CD14-positive monocyte (primary cell): ENCODE data around the gene COL6A1. TPM values are rescaled to one million over a fixed set of nuclear protein-coding genes. Genes with fewer than 3 reads are reported as not detected.

Source experiments
- DNase-seq, 3 donors: peaks; one replicate each; pipeline ENCODE4 v3.0.0-alpha.2; 2011 to 2022
- H2AFZ ChIP-seq: 2 replicates; pipeline ENCODE4 v1.6.0; 2012; ENCODE audit warnings: mild to moderate bottlenecking, low read depth, low read length, inconsistent platforms; ENCODE audit not compliant: insufficient read depth, poor library complexity, severe bottlenecking
- H3K27ac ChIP-seq, 2 donors: 1 replicate in 1 of 2; 2 replicates in 1 of 2; pipeline ENCODE4 v1.5.1; 2012 to 2013; ENCODE audit warnings: low read length in 2 of 2, control low read depth in 1 of 2, inconsistent platforms in 1 of 2, low read depth in 1 of 2, mild to moderate bottlenecking in 1 of 2
- H3K27me3 ChIP-seq, 2 donors: one replicate each; pipeline versions ENCODE4 v1.6.0 to v1.6.1; 2011 to 2013; ENCODE audit warnings: low read length in 2 of 2; ENCODE audit not compliant: control insufficient read depth in 2 of 2, insufficient read depth in 2 of 2
- H3K36me3 ChIP-seq, 2 donors: replicated peaks in 1 of 2; 1 replicate in 1 of 2; 2 replicates in 1 of 2; pipeline versions ENCODE4 v1.5.1 to v1.6.1; 2012 to 2013; ENCODE audit warnings: low read length in 2 of 2, control low read depth in 1 of 2, inconsistent platforms in 1 of 2, mild to moderate bottlenecking in 1 of 2; ENCODE audit not compliant: insufficient read depth in 2 of 2, control insufficient read depth in 1 of 2
- H3K4me1 ChIP-seq, 2 donors: 1 replicate in 1 of 2; 2 replicates in 1 of 2; pipeline versions ENCODE4 v1.5.1 to v1.6.1; 2012 to 2013; ENCODE audit warnings: low read length in 2 of 2, control low read depth in 1 of 2, inconsistent platforms in 1 of 2, mild to moderate bottlenecking in 1 of 2, moderate library complexity in 1 of 2; ENCODE audit not compliant: insufficient read depth in 2 of 2, control insufficient read depth in 1 of 2
- H3K4me2 ChIP-seq: replicated peaks from 2 replicates; pipeline ENCODE3; 2012; ENCODE audit warnings: low read length, moderate library complexity, mild to moderate bottlenecking; ENCODE audit not compliant: poor library complexity, severe bottlenecking; ENCODE audit errors: extremely low read depth
- H3K4me3 ChIP-seq, 3 experiments: fragments of 200-600 bp in 1 of 3; sonication (generic) in 1 of 3; replicated peaks in 1 of 3; 1 replicate in 2 of 3; 2 replicates in 1 of 3; pipeline ENCODE4 v1.5.1; 2011 to 2013; ENCODE audit warnings: low read length in 3 of 3, mild to moderate bottlenecking in 3 of 3, control low read depth in 2 of 3, low read depth in 2 of 3, inconsistent platforms in 1 of 3, moderate library complexity in 1 of 3
- H3K79me2 ChIP-seq: 2 replicates; pipeline ENCODE4 v1.6.0; 2012; ENCODE audit warnings: mild to moderate bottlenecking, control low read depth, inconsistent platforms, low read length, moderate library complexity; ENCODE audit not compliant: insufficient read depth
- H3K9ac ChIP-seq: 2 replicates; pipeline ENCODE4 v1.6.0; 2017; ENCODE audit warnings: low read length, mild to moderate bottlenecking; ENCODE audit not compliant: insufficient read depth, poor library complexity, severe bottlenecking
- H3K9me3 ChIP-seq, 2 donors: replicated peaks in 1 of 2; 1 replicate in 1 of 2; 2 replicates in 1 of 2; pipeline versions ENCODE4 v1.5.1 to v1.6.1; 2012 to 2013; ENCODE audit warnings: low read length in 2 of 2, control low read depth in 1 of 2; ENCODE audit not compliant: control insufficient read depth in 1 of 2, insufficient read depth in 1 of 2
- H4K20me1 ChIP-seq: 2 replicates; pipeline ENCODE4 v1.6.0; 2012; ENCODE audit warnings: mild to moderate bottlenecking, low read length, control low read depth, moderate library complexity; ENCODE audit not compliant: insufficient read depth
- H3K27ac Mint-ChIP-seq, 7 donors: one replicate each; pipeline ENCODE4 v1.8.0; 2020; ENCODE audit warnings: mild to moderate bottlenecking in 7 of 7, mixed read lengths in 7 of 7, moderate library complexity in 6 of 7, inconsistent platforms in 2 of 7
- H3K27me3 Mint-ChIP-seq, 3 donors: one replicate each; pipeline ENCODE4 v1.8.0; 2021 to 2022; ENCODE audit warnings: low read depth in 3 of 3, mild to moderate bottlenecking in 3 of 3, mixed read lengths in 3 of 3, moderate library complexity in 3 of 3, inconsistent platforms in 1 of 3
- H3K36me3 Mint-ChIP-seq, 2 donors: one replicate each; pipeline ENCODE4 v1.8.0; 2020; ENCODE audit warnings: mixed read lengths in 2 of 2, inconsistent platforms in 1 of 2, mild to moderate bottlenecking in 1 of 2
- H3K4me1 Mint-ChIP-seq: one replicate; pipeline ENCODE4 v1.8.0; 2020; ENCODE audit warnings: mild to moderate bottlenecking, mixed read lengths
- H3K4me3 Mint-ChIP-seq, 2 donors: one replicate each; pipeline ENCODE4 v1.8.0; 2020; ENCODE audit warnings: mild to moderate bottlenecking in 2 of 2, mixed read lengths in 2 of 2, moderate library complexity in 1 of 2
- H3K9me3 Mint-ChIP-seq, 7 donors: one replicate each; pipeline ENCODE4 v1.8.0; 2020 to 2022; ENCODE audit warnings: mixed read lengths in 7 of 7, mild to moderate bottlenecking in 6 of 7, moderate library complexity in 6 of 7, inconsistent platforms in 2 of 7
- WGBS: methylation state at CpG from one replicate; pipeline ENCODE4 v1.1.5; 2013; ENCODE audit warnings: missing lambda C conversion rate; ENCODE audit not compliant: insufficient coverage; 5-methylcytosine and 5-hydroxymethylcytosine counted together
- intact Hi-C, 2 donors: fragments of 100-400 bp; cut with micrococcal nuclease; formaldehyde crosslinking; loops; one replicate each; pipeline versions ENCODE4 v1.15.0 to v1.15.1; 2023
- polyA plus RNA-seq, 3 donors: library from polyadenylated mRNA; depleted of rRNA in 1 of 3; unstranded in 2 of 3; stranded (reverse) in 1 of 3; fragments of 300-500 nt in 2 of 3; fragments of >200 nt in 1 of 3; fragmentation: Illumina TruSeq in 2 of 3; gene quantifications; 1 replicate in 2 of 3; 2 replicates in 1 of 3; pipeline ENCODE4 v1.2.3, GENCODE V29; 2012 to 2021
- TF ChIP-seq, protein P1 (sequence below): fragments of 200-600 bp; IDR thresholded peaks from one replicate; pipeline ENCODE4 v1.8.0; 2022; ENCODE audit warnings: antibody characterized with exemption, mild to moderate bottlenecking

The COL6A1 gene
- polyA plus RNA-seq, 3 donors: 0.08 to 0.11 (median 0.10) TPM

- WGBS: 86% methylated on average over 1 of the region's 1 CpG
- no peak overlapping the region for H3K4me3 ChIP-seq
- H3K27ac ChIP-seq: no peak overlapping the region
- Mint-ChIP-seq H3K36me3 (no peaks in the 10 kb centered on the region), H3K27me3 (peaks cover 7 to 15% (median 10%) of the 10 kb centered on the region in 3 donors), H3K9me3 (peaks cover 10 to 33% (median 21%) of the 10 kb centered on the region in 7 donors), H3K4me3 (no peak overlapping the region), H3K27ac (no peak overlapping the region), H3K4me1 (no peaks in the 10 kb centered on the region)
- no peak for DNase-seq
- no peaks in the 10 kb centered on the region for H3K36me3 ChIP-seq
- H4K20me1 ChIP-seq: no peaks in the 10 kb centered on the region
- H3K4me1 ChIP-seq: no peaks in the 10 kb centered on the region
- H3K9me3 ChIP-seq: peaks cover 3 to 20% of the 10 kb centered on the region in 2 donors
- intact Hi-C loops: no loop called here
- TF ChIP-seq, protein P1, sequence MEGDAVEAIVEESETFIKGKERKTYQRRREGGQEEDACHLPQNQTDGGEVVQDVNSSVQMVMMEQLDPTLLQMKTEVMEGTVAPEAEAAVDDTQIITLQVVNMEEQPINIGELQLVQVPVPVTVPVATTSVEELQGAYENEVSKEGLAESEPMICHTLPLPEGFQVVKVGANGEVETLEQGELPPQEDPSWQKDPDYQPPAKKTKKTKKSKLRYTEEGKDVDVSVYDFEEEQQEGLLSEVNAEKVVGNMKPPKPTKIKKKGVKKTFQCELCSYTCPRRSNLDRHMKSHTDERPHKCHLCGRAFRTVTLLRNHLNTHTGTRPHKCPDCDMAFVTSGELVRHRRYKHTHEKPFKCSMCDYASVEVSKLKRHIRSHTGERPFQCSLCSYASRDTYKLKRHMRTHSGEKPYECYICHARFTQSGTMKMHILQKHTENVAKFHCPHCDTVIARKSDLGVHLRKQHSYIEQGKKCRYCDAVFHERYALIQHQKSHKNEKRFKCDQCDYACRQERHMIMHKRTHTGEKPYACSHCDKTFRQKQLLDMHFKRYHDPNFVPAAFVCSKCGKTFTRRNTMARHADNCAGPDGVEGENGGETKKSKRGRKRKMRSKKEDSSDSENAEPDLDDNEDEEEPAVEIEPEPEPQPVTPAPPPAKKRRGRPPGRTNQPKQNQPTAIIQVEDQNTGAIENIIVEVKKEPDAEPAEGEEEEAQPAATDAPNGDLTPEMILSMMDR: no peak
- no peak overlapping the region for H3K9ac ChIP-seq
- no peaks in the 10 kb centered on the region for H3K79me2 ChIP-seq
- no peak overlapping the region for H2AFZ ChIP-seq
- H3K27me3 ChIP-seq: no peaks in the 10 kb centered on the region
- no peak overlapping the region for H3K4me2 ChIP-seq
These were observed 16.9 kb upstream of the COL6A1 start for GRCh38 chr21:45964649-45965048.

GRCh38 chr21:45965084-45965809 is 16.3 kb upstream of the COL6A1 start:
- Histone ChIP-seq H3K27ac (no peak overlapping the region), H3K4me2 (no peak overlapping the region), H3K79me2 (no peaks in the 10 kb centered on the region), H3K4me3 (no peak overlapping the region), H3K36me3 (no peaks in the 10 kb centered on the region), H3K27me3 (peaks cover 0 to 1% of the 10 kb centered on the region in 2 donors), H3K4me1 (no peaks in the 10 kb centered on the region), H3K9me3 (peaks cover 3 to 15% of the 10 kb centered on the region in 2 donors), H3K9ac (no peak overlapping the region), H4K20me1 (no peaks in the 10 kb centered on the region), H2AFZ (no peak overlapping the region)
- WGBS: 80% methylated on average over 2 of the region's 4 CpGs
- Mint-ChIP-seq H3K4me1 (no peaks in the 10 kb centered on the region), H3K27me3 (peaks cover 10 to 12% (median 10%) of the 10 kb centered on the region in 3 donors), H3K4me3 (no peak overlapping the region), H3K36me3 (no peaks in the 10 kb centered on the region), H3K9me3 (peaks cover 7 to 33% (median 18%) of the 10 kb centered on the region in 7 donors), H3K27ac (no peak overlapping the region)
- TF ChIP-seq, protein P1: no peak
- no peak for DNase-seq
- intact Hi-C loops: no loop called here
